ACC112 (cell line): Measurements from ENCODE around the gene BUB1B.

Experiments
- H2AFZ ChIP-seq: fragments of 200-600 bp; sonication (generic); one replicate; pipeline ENCODE4 v1.6.0; 2017; ENCODE audit warnings: antibody characterized with exemption, low read length; ENCODE audit not compliant: unreplicated experiment
- H3K27ac ChIP-seq: fragments of 200-600 bp; sonication (generic); 2 replicates; pipeline ENCODE4 v1.5.1; 2014; ENCODE audit warnings: low read depth, mild to moderate bottlenecking, antibody characterized with exemption, low read length, moderate library complexity
- H3K27me3 ChIP-seq: fragments of 200-600 bp; sonication (generic); 2 replicates; pipeline ENCODE4 v1.6.1; 2014; ENCODE audit warnings: mild to moderate bottlenecking, antibody characterized with exemption, low read length, moderate library complexity, mixed read lengths; ENCODE audit not compliant: insufficient read depth
- H3K36me3 ChIP-seq: fragments of 200-600 bp; sonication (generic); 2 replicates; pipeline ENCODE4 v1.6.1; 2016; ENCODE audit warnings: mild to moderate bottlenecking, antibody characterized with exemption, low read length, moderate library complexity, mixed read lengths; ENCODE audit not compliant: insufficient read depth
- H3K4me1 ChIP-seq: fragments of 200-600 bp; sonication (generic); one replicate; pipeline ENCODE4 v1.6.1; 2016; ENCODE audit warnings: low read length, mixed read lengths; ENCODE audit not compliant: insufficient read depth, unreplicated experiment, control insufficient read depth
- H3K4me3 ChIP-seq: fragments of 200-600 bp; sonication (generic); 2 replicates; pipeline ENCODE4 v1.5.1; 2014; ENCODE audit warnings: mild to moderate bottlenecking, low read depth, low read length
- H3K79me2 ChIP-seq: fragments of 200-600 bp; sonication (generic); one replicate; pipeline ENCODE4 v1.6.0; 2016; ENCODE audit warnings: low read length; ENCODE audit not compliant: control insufficient read depth, unreplicated experiment, insufficient read depth

BUB1B gene

GRCh38 chr15:40270246-40270995, 109.6 kb downstream of the BUB1B start:
- no peaks in the 10 kb centered on the region for H3K36me3 ChIP-seq
- H3K27ac ChIP-seq, result no peak overlapping the region
- H2AFZ ChIP-seq, result no peak overlapping the region
- H3K79me2 ChIP-seq, result no peaks in the 10 kb centered on the region
- H3K4me3 ChIP-seq, result no peak overlapping the region
- peaks cover 15% of the 10 kb centered on the region for H3K4me1 ChIP-seq
- no peaks in the 10 kb centered on the region for H3K27me3 ChIP-seq
